ENCODE data around the gene ZNF423.
A peak's percentile ranks its signal among the peaks of the same experiment; 100 is the strongest.

Gene ZNF423

GRCh38 chr16:49593424-49594040, 262.4 kb downstream of the ZNF423 start:
- no peak for DNase-seq

- peak; percentile 31 for DNase-seq
These were observed 263.1 kb downstream of the ZNF423 start for GRCh38 chr16:49592546-49593423.

GRCh38 chr16:49590166-49590871, 265.6 kb downstream of the ZNF423 start:
- DNase-seq, result no peak

GRCh38 chr16:49589544-49590031, 266.3 kb downstream of the ZNF423 start:
- no peak for DNase-seq

GRCh38 chr16:49588729-49589384, 267.1 kb downstream of the ZNF423 start:
- DNase-seq, result no peak

- DNase-seq, result no peak
These were observed 267.9 kb downstream of the ZNF423 start for GRCh38 chr16:49588026-49588425.

- DNase-seq, result no peak
These were observed 268.4 kb downstream of the ZNF423 start for GRCh38 chr16:49587511-49587910.

GRCh38 chr16:49586466-49587450, 269.2 kb downstream of the ZNF423 start:
- no peak for DNase-seq

- no peak for DNase-seq
These were observed 270.6 kb downstream of the ZNF423 start for GRCh38 chr16:49585143-49585832.

GRCh38 chr16:49583911-49584310, 272.0 kb downstream of the ZNF423 start:
- DNase-seq, result no peak

- DNase-seq, result no peak
These were observed 274.1 kb downstream of the ZNF423 start for GRCh38 chr16:49581630-49582298.

- DNase-seq, result no peak
These were observed 275.1 kb downstream of the ZNF423 start for GRCh38 chr16:49580751-49581303.

GRCh38 chr16:49578435-49579024, 277.4 kb downstream of the ZNF423 start:
- DNase-seq, result no peak

- no peak for DNase-seq
These were observed 277.9 kb downstream of the ZNF423 start for GRCh38 chr16:49578018-49578417.

- no peak for DNase-seq
These were observed 279.0 kb downstream of the ZNF423 start for GRCh38 chr16:49576941-49577340.

- DNase-seq, result no peak
These were observed 279.8 kb downstream of the ZNF423 start for GRCh38 chr16:49576173-49576494.

GRCh38 chr16:49575346-49576172, 280.4 kb downstream of the ZNF423 start:
- peak; percentile 10 for DNase-seq

- DNase-seq, result no peak
These were observed 281.1 kb downstream of the ZNF423 start for GRCh38 chr16:49574826-49575225.

GRCh38 chr16:49567950-49568349, 288.0 kb downstream of the ZNF423 start:
- DNase-seq, result no peak

Measured in CD4-positive, alpha-beta T cell treated with Interleukin-17A for 1 hour (primary cell).